ENCODE results near the gene ATG12.

GRCh38 chr5:115873392-115873791, 32.0 kb upstream of the ATG12 start:
- TF ChIP-seq EZH2 (IDR thresholded peaks at IDR 0.05; ENCODE audit: borderline replicate concordance, low read length) (no peak), CTCF (conservative IDR thresholded peaks at IDR 0.05 in 1 of 2, IDR thresholded peaks at IDR 0.05 in 1 of 2; ENCODE audit: extremely low read depth in 1 of 2, insufficient read depth in 1 of 2, low read depth in 1 of 2, low read length in 2 of 2) (no peak)

Data from mammary epithelial cell (primary cell).